Uterus (tissue), 2 donors: ENCODE data around the gene RTCA.

Experiments used
- CTCF ChIP-seq, 4 experiments: fragments of 200-600 bp in 2 of 4; fragments of 450-650 bp in 2 of 4; sonication (generic) in 2 of 4; IDR thresholded peaks; one replicate each; pipeline ENCODE4 v1.5.1; 2016 to 2019; ENCODE audit warnings: antibody characterized with exemption in 4 of 4, mild to moderate bottlenecking in 2 of 4, moderate library complexity in 1 of 4
- POLR2A ChIP-seq, 2 donors: fragments of 450-650 bp; IDR thresholded peaks; one replicate each; pipeline ENCODE4 v1.6.1; 2016; ENCODE audit warnings: antibody characterized with exemption in 2 of 2, mild to moderate bottlenecking in 1 of 2, moderate library complexity in 1 of 2

DNA sequence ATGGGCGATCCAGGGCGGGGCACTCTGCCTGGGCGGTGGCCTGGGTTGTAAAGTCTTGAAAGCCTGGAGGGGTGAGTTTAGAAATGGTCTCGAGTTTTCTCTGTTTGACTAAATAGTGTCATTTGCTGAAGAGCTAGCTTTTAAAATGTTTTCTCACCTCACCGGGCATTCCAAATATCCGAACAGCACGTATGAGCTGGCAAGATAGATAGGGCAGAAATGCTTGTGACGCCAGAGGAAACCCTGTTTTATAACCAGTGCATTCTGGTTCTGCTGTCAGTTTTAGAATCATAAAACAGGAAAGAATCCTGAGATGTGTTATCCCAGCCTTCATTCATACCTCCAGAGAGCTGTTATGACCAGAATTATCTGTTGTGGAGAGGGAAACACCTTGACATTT lies 725 bp downstream of the RTCA start:
- TF ChIP-seq CTCF (IDR thresholded peaks at IDR 0.05) (no peak), POLR2A (IDR thresholded peaks at IDR 0.05) (no peak)
